SK-N-SH (cell line): Measurements from ENCODE around the gene PTPRG. TPM values are rescaled to one million over a fixed set of nuclear protein-coding genes. Genes with fewer than 3 reads are reported as not detected.

Experiments used
- CTCF ChIA-PET: fragments of 300-600, 350-600 bp; formaldehyde crosslinking; extraction: SDS; loops from one replicate; lab custom pipeline; 2021; lab: Yijun Ruan, JAX
- POLR2A ChIA-PET: fragments of 350-600 bp; sonication (Branson Sonifier 250); formaldehyde crosslinking; extraction: SDS; loops from one replicate; lab custom pipeline; 2020; ENCODE audit warnings: antibody characterized with exemption, inconsistent platforms; lab: Yijun Ruan, JAX
- DNase-seq: peaks from one replicate; pipeline ENCODE4 v3.0.0; 2012
- H2AFZ ChIP-seq: fragments of 200-600 bp; sonication (generic); 2 replicates; pipeline ENCODE4 v1.8.1; 2016; ENCODE audit warnings: antibody characterized with exemption, mild to moderate bottlenecking, low read depth
- H3F3A ChIP-seq: fragments of 200-600 bp; sonication (generic); replicated peaks from 2 replicates; pipeline ENCODE3; 2016; ENCODE audit warnings: antibody characterized with exemption, mild to moderate bottlenecking; ENCODE audit not compliant: insufficient read depth
- H3K27ac ChIP-seq, 2 experiments: fragments of 200-500 bp in 1 of 2; fragments of 200-600 bp in 1 of 2; sonication (Bioruptor generic) in 1 of 2; sonication (generic), shearing (Covaris generic) in 1 of 2; 2 replicates each; pipeline versions ENCODE4 v1.5.1 to v1.6.1; 2014 to 2016; ENCODE audit warnings: low read depth in 2 of 2, inconsistent platforms in 1 of 2, low read length in 1 of 2, mild to moderate bottlenecking in 1 of 2, mixed read lengths in 1 of 2
- H3K27me3 ChIP-seq: fragments of 200-600 bp; sonication (generic), shearing (Covaris generic); 2 replicates; pipeline ENCODE4 v1.6.1; 2016; ENCODE audit warnings: mixed run types; ENCODE audit not compliant: insufficient read depth
- H3K36me3 ChIP-seq, 2 experiments: fragments of 200-500 bp in 1 of 2; fragments of 200-600 bp in 1 of 2; sonication (Bioruptor generic) in 1 of 2; sonication (generic) in 1 of 2; replicated peaks in 1 of 2; 2 replicates each; pipeline versions ENCODE3 to v1.5.1; 2014 to 2016; ENCODE audit warnings: low read length in 1 of 2, mild to moderate bottlenecking in 1 of 2; ENCODE audit not compliant: insufficient read depth in 2 of 2, control insufficient read depth in 1 of 2
- H3K4me1 ChIP-seq, 2 experiments: fragments of 200-500 bp in 1 of 2; fragments of 200-600 bp in 1 of 2; sonication (Bioruptor generic) in 1 of 2; sonication (generic), shearing (Covaris generic) in 1 of 2; 2 replicates each; pipeline versions ENCODE4 v1.5.1 to v1.6.1; 2014 to 2016; ENCODE audit warnings: low read depth in 1 of 2, low read length in 1 of 2, mixed run types in 1 of 2; ENCODE audit not compliant: insufficient read depth in 2 of 2, control insufficient read depth in 1 of 2
- H3K4me2 ChIP-seq: fragments of 200-600 bp; sonication (generic), shearing (Covaris generic); 2 replicates; pipeline ENCODE4 v1.6.1; 2017; ENCODE audit warnings: mixed run types
- H3K4me3 ChIP-seq, 2 experiments: fragments of 200-500 bp in 1 of 2; fragments of 200-600 bp in 1 of 2; sonication (Bioruptor generic) in 1 of 2; sonication (generic), shearing (Covaris generic) in 1 of 2; 2 replicates each; pipeline versions ENCODE4 v1.5.1 to v1.8.1; 2014 to 2016; ENCODE audit warnings: low read depth in 2 of 2, inconsistent platforms in 1 of 2, low read length in 1 of 2, mild to moderate bottlenecking in 1 of 2, mixed read lengths in 1 of 2, moderate library complexity in 1 of 2
- H3K79me2 ChIP-seq: fragments of 200-600 bp; sonication (generic); 2 replicates; pipeline ENCODE4 v1.8.1; 2017; ENCODE audit warnings: mild to moderate bottlenecking; ENCODE audit not compliant: insufficient read depth
- H3K9ac ChIP-seq: fragments of 200-600 bp; sonication (generic); 2 replicates; pipeline ENCODE4 v1.6.1; 2017; ENCODE audit warnings: mixed run types
- H3K9me2 ChIP-seq: fragments of 200-600 bp; sonication (generic); 2 replicates; pipeline ENCODE4 v1.6.1; 2017; ENCODE audit warnings: mixed run types
- H3K9me3 ChIP-seq: fragments of 200-600 bp; sonication (generic); 2 replicates; pipeline ENCODE4 v1.6.1; 2017; ENCODE audit warnings: mixed run types, mild to moderate bottlenecking, moderate library complexity
- H4K20me1 ChIP-seq: fragments of 200-600 bp; sonication (generic); 2 replicates; pipeline ENCODE4 v1.6.1; 2017; ENCODE audit warnings: mild to moderate bottlenecking, mixed run types; ENCODE audit not compliant: insufficient read depth
- EZH2phosphoT487 ChIP-seq: fragments of 200-600 bp; sonication (generic); IDR thresholded peaks from 2 replicates; pipeline ENCODE4 v1.6.1; 2017; ENCODE audit warnings: low read depth, mixed run types, mild to moderate bottlenecking, antibody characterized with exemption, moderate library complexity, borderline replicate concordance
- FOSL2 ChIP-seq: IDR thresholded peaks from 2 replicates; pipeline ENCODE4 v1.4.0; 2012; ENCODE audit warnings: low read depth, mild to moderate bottlenecking, moderate library complexity, borderline replicate concordance
- FOXJ3 ChIP-seq: sonication (generic); formaldehyde crosslinking; IDR thresholded peaks from 2 replicates; pipeline ENCODE4 v1.5.1; 2020; ENCODE audit warnings: mild to moderate bottlenecking, missing genetic modification reagents
- FOXM1 ChIP-seq: IDR thresholded peaks from 2 replicates; pipeline ENCODE4 v1.4.0; 2012; ENCODE audit warnings: low read depth, mild to moderate bottlenecking
- GABPA ChIP-seq: IDR thresholded peaks from 2 replicates; pipeline ENCODE4 v1.4.0; 2012; ENCODE audit warnings: low read depth, mild to moderate bottlenecking
- JUND ChIP-seq: IDR thresholded peaks from 2 replicates; pipeline ENCODE4 v1.4.0; 2012
- MEF2A ChIP-seq: IDR thresholded peaks from 2 replicates; pipeline ENCODE4 v1.4.0; 2012; ENCODE audit warnings: low read depth, borderline replicate concordance
- NFIC ChIP-seq: IDR thresholded peaks from 2 replicates; pipeline ENCODE4 v1.4.0; 2012; ENCODE audit warnings: borderline replicate concordance
- NRF1 ChIP-seq: IDR thresholded peaks from 2 replicates; pipeline ENCODE4 v1.6.1; 2012; ENCODE audit warnings: low read depth, mild to moderate bottlenecking, low read length
- POLR2AphosphoS5 ChIP-seq: IDR thresholded peaks from 2 replicates; pipeline ENCODE4 v1.6.1; 2012; ENCODE audit warnings: low read depth, low read length
- RCOR1 ChIP-seq: fragments of 150-350 bp; IDR thresholded peaks from 2 replicates; pipeline ENCODE4 v1.6.1; 2017; ENCODE audit warnings: antibody characterized with exemption, low read length
- REST ChIP-seq: IDR thresholded peaks from 2 replicates; pipeline ENCODE4 v1.6.1; 2012; ENCODE audit warnings: mild to moderate bottlenecking, low read depth, low read length, moderate library complexity
- SIN3A ChIP-seq: IDR thresholded peaks from 2 replicates; pipeline ENCODE4 v1.6.1; 2012; ENCODE audit warnings: low read depth, mild to moderate bottlenecking, low read length, moderate library complexity, borderline replicate concordance
- SMC3 ChIP-seq: IDR thresholded peaks from 2 replicates; pipeline ENCODE4 v1.6.1; 2012; ENCODE audit warnings: low read depth, low read length, improper control_type of control experiment
- TCF12 ChIP-seq: IDR thresholded peaks from 2 replicates; pipeline ENCODE4 v1.4.0; 2012
- WGBS: methylation state at CpG from one replicate; pipeline ENCODE4 v1.1.6; 2017; ENCODE audit warnings: low lambda C conversion rate; 5-methylcytosine and 5-hydroxymethylcytosine counted together
- polyA plus RNA-seq, 3 experiments: library from polyadenylated mRNA; depleted of rRNA; stranded (reverse); fragments of >200 nt; gene quantifications; 2 replicates each; pipeline ENCODE4 v1.2.3, GENCODE V29; 2012
- TF ChIP-seq, protein P1 (sequence below): IDR thresholded peaks from 2 replicates; pipeline ENCODE4 v1.4.0; 2012; ENCODE audit warnings: low read depth
- TF ChIP-seq, protein P2 (sequence below): IDR thresholded peaks from 2 replicates; pipeline ENCODE4 v1.4.0; 2012; ENCODE audit warnings: low read depth, borderline replicate concordance

The PTPRG gene
- polyA plus RNA-seq, 1 of the 3 experiments (the other 2 are of a cell fraction) = 14.1 TPM

DNA sequence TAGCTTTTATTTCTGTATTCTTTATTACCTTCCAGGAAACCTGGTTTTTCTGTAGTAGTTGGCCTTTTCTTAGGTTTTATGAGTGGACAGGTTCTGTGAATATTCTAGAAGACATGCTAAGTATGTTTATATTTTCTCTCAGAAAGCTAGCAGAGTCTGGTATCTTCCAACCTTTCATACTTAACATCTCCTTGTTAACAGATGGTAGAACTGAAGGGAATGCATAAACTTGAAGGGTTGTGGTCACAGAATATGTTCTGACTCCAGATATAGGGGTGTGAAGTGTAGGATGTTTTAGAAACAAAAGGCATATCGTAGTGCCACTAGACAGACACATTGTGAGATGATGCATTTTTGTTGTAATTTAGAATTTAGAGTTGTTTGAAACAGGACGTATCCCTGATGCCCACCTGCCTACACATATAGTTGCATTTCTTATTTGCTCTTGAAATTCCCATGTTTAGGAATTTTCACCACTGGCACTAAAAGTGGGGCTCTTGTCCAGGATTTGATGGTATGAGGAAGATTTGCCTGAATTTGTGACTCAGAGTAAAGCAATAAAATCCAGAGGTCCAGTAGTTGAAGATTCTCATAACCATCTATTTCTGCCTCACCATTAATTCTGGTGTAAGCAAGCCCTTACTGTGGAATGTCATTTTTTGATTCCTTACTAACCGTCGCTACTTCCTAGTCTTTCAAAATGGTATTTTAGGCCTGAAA lies 537.4 kb downstream of the PTPRG start:
- WGBS = 86% methylated on average over 4 of the region's 4 CpGs
- no peak overlapping the region for H2AFZ ChIP-seq
- ChIA-PET CTCF (no interaction called here), POLR2A (no interaction called here)
- no peaks in the 10 kb centered on the region for H3K9me2 ChIP-seq
- no peaks in the 10 kb centered on the region for H3K27me3 ChIP-seq
- no peak for DNase-seq
- no peaks in the 10 kb centered on the region for H3K36me3 ChIP-seq
- no peaks in the 10 kb centered on the region for H3K79me2 ChIP-seq
- H3K27ac ChIP-seq = no peak overlapping the region
- H3K4me1 ChIP-seq = no peaks in the 10 kb centered on the region; a peak in 1 of 4 replicates
- H3F3A ChIP-seq = no peaks in the 10 kb centered on the region
- no peaks in the 10 kb centered on the region; the same call in none of the 2 replicates for H4K20me1 ChIP-seq
- H3K4me3 ChIP-seq = no peak overlapping the region
- no peak overlapping the region for H3K9ac ChIP-seq
- no peak overlapping the region for H3K4me2 ChIP-seq
- TF ChIP-seq SMC3 (no peak), MEF2A (no peak), GABPA (no peak), FOSL2 (no peak), FOXM1 (no peak), FOXJ3 (CRISPR knock-in tag) (no peak), TCF12 (no peak), NFIC (no peak), EZH2phosphoT487 (no peak), JUND (no peak)
- TF ChIP-seq, protein P1, sequence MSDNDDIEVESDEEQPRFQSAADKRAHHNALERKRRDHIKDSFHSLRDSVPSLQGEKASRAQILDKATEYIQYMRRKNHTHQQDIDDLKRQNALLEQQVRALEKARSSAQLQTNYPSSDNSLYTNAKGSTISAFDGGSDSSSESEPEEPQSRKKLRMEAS = no peak
- H3K9me3 ChIP-seq = no peaks in the 10 kb centered on the region

GRCh38 chr3:62100282-62100989 lies 539.1 kb downstream of the PTPRG start:
- Histone ChIP-seq H3K4me3 (no peak overlapping the region), H3F3A (no peaks in the 10 kb centered on the region), H3K27ac (no peak overlapping the region), H3K4me2 (no peak overlapping the region), H3K9me3 (no peaks in the 10 kb centered on the region), H2AFZ (no peak overlapping the region)
- no peak for DNase-seq
- TF ChIP-seq SMC3 (no peak), RCOR1 (no peak), FOXM1 (no peak), FOXJ3 (CRISPR knock-in tag) (no peak), SIN3A (no peak), POLR2AphosphoS5 (no peak), REST (no peak), NRF1 (no peak)
- TF ChIP-seq, protein P2, sequence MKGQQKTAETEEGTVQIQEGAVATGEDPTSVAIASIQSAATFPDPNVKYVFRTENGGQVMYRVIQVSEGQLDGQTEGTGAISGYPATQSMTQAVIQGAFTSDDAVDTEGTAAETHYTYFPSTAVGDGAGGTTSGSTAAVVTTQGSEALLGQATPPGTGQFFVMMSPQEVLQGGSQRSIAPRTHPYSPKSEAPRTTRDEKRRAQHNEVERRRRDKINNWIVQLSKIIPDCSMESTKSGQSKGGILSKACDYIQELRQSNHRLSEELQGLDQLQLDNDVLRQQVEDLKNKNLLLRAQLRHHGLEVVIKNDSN = no peak
- TF ChIP-seq, all 33 proteins: peak for 0
- Histone ChIP-seq H3K4me1 (no peaks in the 10 kb centered on the region; a peak in 1 of 4 replicates), H3K9me2 (no peaks in the 10 kb centered on the region), H3K79me2 (no peaks in the 10 kb centered on the region), H3K27me3 (no peaks in the 10 kb centered on the region), H4K20me1 (no peaks in the 10 kb centered on the region; the same call in none of the 2 replicates), H3K9ac (no peak overlapping the region), H3K36me3 (no peaks in the 10 kb centered on the region)
- whole genome bisulfite sequencing = 76% methylated on average over 7 of the region's 7 CpGs
- ChIA-PET CTCF (no interaction called here), POLR2A (no interaction called here)
